ENCODE data around the gene OXNAD1. TPM values are rescaled to one million over a fixed set of nuclear protein-coding genes. Genes with fewer than 3 reads are reported as not detected.

The OXNAD1 gene
- total RNA-seq, 1 donor from 2014 or later: 28.7 TPM

- H4K20me1 ChIP-seq (ENCODE audit: low read depth): no peaks in the 10 kb centered on the region
- no peak overlapping the region for H3K4me3 ChIP-seq
- no peak overlapping the region for H3K4me2 ChIP-seq
- no peaks in the 10 kb centered on the region for H3K9me3 ChIP-seq (ENCODE audit: low read depth)
- H3K36me3 Mint-ChIP-seq: no peaks in the 10 kb centered on the region
- no peaks in the 10 kb centered on the region for H3K27me3 ChIP-seq
- TF ChIP-seq EZH2 (IDR thresholded peaks at IDR 0.05) (no peak), CTCF (IDR thresholded peaks at IDR 0.05) (no peak), EZH2phosphoT487 (IDR thresholded peaks at IDR 0.05) (no peak)
- H3K27ac Mint-ChIP-seq: no peak overlapping the region
- no peaks in the 10 kb centered on the region for H3K36me3 ChIP-seq
- no peak overlapping the region for H3K9ac ChIP-seq
- no peaks in the 10 kb centered on the region for H3K4me1 Mint-ChIP-seq
- H3K9me3 Mint-ChIP-seq: peaks cover 3% of the 10 kb centered on the region
- no peaks in the 10 kb centered on the region for H3K27me3 Mint-ChIP-seq (ENCODE audit: insufficient read depth, low read depth)
- H3F3A ChIP-seq (ENCODE audit: low read depth): no peaks in the 10 kb centered on the region
- H3K4me3 Mint-ChIP-seq: no peak overlapping the region
- H3K27ac ChIP-seq: no peak overlapping the region
- no peak overlapping the region for H2AFZ ChIP-seq (replicated peaks)
- no peaks in the 10 kb centered on the region for H3K4me1 ChIP-seq
- DNase-seq (ENCODE audit: low spot score): no peak
- H3K79me2 ChIP-seq (ENCODE audit: low read depth): no peaks in the 10 kb centered on the region
Observed at GRCh38 chr3:16239086-16239770, 25.8 kb upstream of the OXNAD1 start.

- no peaks in the 10 kb centered on the region for H3K9me3 ChIP-seq (ENCODE audit: low read depth)
- no peaks in the 10 kb centered on the region for H4K20me1 ChIP-seq (ENCODE audit: low read depth)
- Mint-ChIP-seq H3K27ac (no peak overlapping the region), H3K4me1 (no peaks in the 10 kb centered on the region), H3K27me3 (ENCODE audit: insufficient read depth, low read depth) (no peaks in the 10 kb centered on the region), H3K9me3 (no peaks in the 10 kb centered on the region), H3K4me3 (no peak overlapping the region), H3K36me3 (no peaks in the 10 kb centered on the region)
- H3K4me1 ChIP-seq: no peaks in the 10 kb centered on the region
- TF ChIP-seq CTCF (IDR thresholded peaks at IDR 0.05): no peak
- no peak for TF ChIP-seq EZH2 (IDR thresholded peaks at IDR 0.05)
- no peak for TF ChIP-seq EZH2phosphoT487 (IDR thresholded peaks at IDR 0.05)
- no peak overlapping the region for H2AFZ ChIP-seq (replicated peaks)
- H3K36me3 ChIP-seq: no peaks in the 10 kb centered on the region
- H3F3A ChIP-seq (ENCODE audit: low read depth): no peaks in the 10 kb centered on the region
- H3K9ac ChIP-seq: no peak overlapping the region
- no peak overlapping the region for H3K4me3 ChIP-seq
- no peaks in the 10 kb centered on the region for H3K27me3 ChIP-seq
- no peaks in the 10 kb centered on the region for H3K79me2 ChIP-seq (ENCODE audit: low read depth)
- peak; percentile 34 for DNase-seq (ENCODE audit: low spot score)
- H3K27ac ChIP-seq: no peak overlapping the region
- H3K4me2 ChIP-seq: peak overlapping the region; percentile 16
Observed at GRCh38 chr3:16239780-16240179, 25.2 kb upstream of the OXNAD1 start.

- Mint-ChIP-seq H3K36me3 (no peaks in the 10 kb centered on the region), H3K4me1 (no peaks in the 10 kb centered on the region), H3K4me3 (no peak overlapping the region), H3K27ac (no peak overlapping the region), H3K27me3 (ENCODE audit: insufficient read depth, low read depth) (no peaks in the 10 kb centered on the region), H3K9me3 (no peaks in the 10 kb centered on the region)
- no peaks in the 10 kb centered on the region for H3K4me1 ChIP-seq
- DNase-seq (ENCODE audit: low spot score): no peak
- no peak overlapping the region for H3K4me3 ChIP-seq
- H3F3A ChIP-seq (ENCODE audit: low read depth): no peaks in the 10 kb centered on the region
- no peaks in the 10 kb centered on the region for H3K27me3 ChIP-seq
- peak overlapping the region; percentile 16 for H3K4me2 ChIP-seq
- no peak for TF ChIP-seq CTCF (IDR thresholded peaks at IDR 0.05)
- TF ChIP-seq EZH2 (IDR thresholded peaks at IDR 0.05): no peak
- no peak for TF ChIP-seq EZH2phosphoT487 (IDR thresholded peaks at IDR 0.05)
- H3K9ac ChIP-seq: no peak overlapping the region
- no peaks in the 10 kb centered on the region for H4K20me1 ChIP-seq (ENCODE audit: low read depth)
- no peak overlapping the region for H3K27ac ChIP-seq
- no peaks in the 10 kb centered on the region for H3K36me3 ChIP-seq
- H2AFZ ChIP-seq (replicated peaks): no peak overlapping the region
- H3K9me3 ChIP-seq (ENCODE audit: low read depth): no peaks in the 10 kb centered on the region
- H3K79me2 ChIP-seq (ENCODE audit: low read depth): no peaks in the 10 kb centered on the region
Observed at GRCh38 chr3:16240229-16241023, 24.6 kb upstream of the OXNAD1 start.
